Fibroblast of skin of scalp (primary cell): Measurements from ENCODE around the gene OSMR. TPM values are rescaled to one million over a fixed set of nuclear protein-coding genes. Genes with fewer than 3 reads are reported as not detected.

Experiments used
- DNase-seq: peaks from one replicate; pipeline ENCODE4 v3.0.0-alpha.2; 2013
- polyA plus RNA-seq, 2 experiments: library from polyadenylated mRNA; unstranded; fragments of 120-200 nt; gene quantifications; one replicate each; pipeline ENCODE4 v1.2.1, GENCODE V29; 2013; ENCODE audit not compliant: insufficient read length in 2 of 2

OSMR gene
- 68.4 TPM for polyA plus RNA-seq (2013, experiment 1 of 2; ENCODE audit: insufficient read length)
- 72.8 TPM for polyA plus RNA-seq (2013, experiment 2 of 2; ENCODE audit: insufficient read length)

GRCh38 chr5:38845526-38846378 lies at the start of gene OSMR:
Gene OSMR (plus strand): TSS chr5:38846012. CDS start chr5:38869045, 23,033 bp downstream.
- peak; percentile 99 for DNase-seq

- DNase-seq: no peak
Measured at GRCh38 chr5:38796742-38797108, 49.1 kb upstream of the OSMR start.

GRCh38 chr5:38797838-38798237 lies 48.0 kb upstream of the OSMR start:
- DNase-seq: no peak

GRCh38 chr5:38799556-38800377 lies 46.0 kb upstream of the OSMR start:
- DNase-seq: no peak

- DNase-seq: no peak
Measured at GRCh38 chr5:38800515-38800914, 45.3 kb upstream of the OSMR start.

- no peak for DNase-seq
Measured at GRCh38 chr5:38802125-38802524, 43.7 kb upstream of the OSMR start.

GRCh38 chr5:38803246-38803645 lies 42.6 kb upstream of the OSMR start:
- DNase-seq: no peak

- DNase-seq: peak; percentile 93
Measured at GRCh38 chr5:38806775-38807258, 39.0 kb upstream of the OSMR start.

- DNase-seq: peak; percentile 74
Measured at GRCh38 chr5:38807570-38808483, 38.0 kb upstream of the OSMR start.

- no peak for DNase-seq
Measured at GRCh38 chr5:38808666-38809343, 37.0 kb upstream of the OSMR start.

GRCh38 chr5:38809388-38810359 lies 36.1 kb upstream of the OSMR start:
- peak; percentile 84 for DNase-seq

GRCh38 chr5:38814879-38815278 lies 30.9 kb upstream of the OSMR start:
- DNase-seq: no peak

GRCh38 chr5:38816083-38817030 lies 29.5 kb upstream of the OSMR start:
- DNase-seq: no peak

- no peak for DNase-seq
Measured at GRCh38 chr5:38821679-38822078, 24.1 kb upstream of the OSMR start.

- no peak for DNase-seq
Measured at GRCh38 chr5:38823503-38823902, 22.3 kb upstream of the OSMR start.

GRCh38 chr5:38824821-38825220 lies 21.0 kb upstream of the OSMR start:
- DNase-seq: no peak

GRCh38 chr5:38825494-38825893 lies 20.3 kb upstream of the OSMR start:
- peak; percentile 58 for DNase-seq

GRCh38 chr5:38827525-38827924 lies 18.3 kb upstream of the OSMR start:
- peak; percentile 42 for DNase-seq

- DNase-seq: no peak
Measured at GRCh38 chr5:38830521-38831051, 15.2 kb upstream of the OSMR start.
